Measurements from ENCODE around the gene RAB11FIP4.

GRCh38 chr17:31511195-31511578 is 119.7 kb downstream of the RAB11FIP4 start:
- TF ChIP-seq CTCF (IDR thresholded peaks at IDR 0.05) (no peak), EZH2 (IDR thresholded peaks at IDR 0.05; ENCODE audit: borderline replicate concordance, insufficient read depth, low read depth, low read length, poor library complexity, severe bottlenecking) (no peak)
